Prostate gland (tissue), 2 donors: Measurements from ENCODE around the gene ALS2CL. TPM values are rescaled to one million over a fixed set of nuclear protein-coding genes. Genes with fewer than 3 reads are reported as not detected.

Experiments
- DNase-seq: peaks from one replicate; pipeline ENCODE4 v3.0.0-alpha.2; 2019; ENCODE audit warnings: low spot score
- H3K27ac ChIP-seq, 2 donors: fragments of 200-600 bp; sonication (generic); 2 replicates each; pipeline ENCODE4 v1.5.1; 2017 to 2019
- H3K27me3 ChIP-seq: fragments of 200-600 bp; sonication (generic); replicated peaks from 2 replicates; pipeline ENCODE4 v1.5.1; 2019; ENCODE audit not compliant: insufficient read depth
- H3K36me3 ChIP-seq, 2 donors: fragments of 200-600 bp; sonication (generic); 1 replicate in 1 of 2; 2 replicates in 1 of 2; pipeline versions ENCODE4 v1.5.1 to v1.8.1; 2017 to 2019
- H3K4me1 ChIP-seq: fragments of 200-600 bp; sonication (generic); replicated peaks from 2 replicates; pipeline ENCODE4 v1.5.1; 2019
- H3K4me3 ChIP-seq, 2 donors: fragments of 200-600 bp; sonication (generic); 2 replicates each; pipeline ENCODE4 v1.5.1; 2017 to 2019
- H3K9me3 ChIP-seq: fragments of 200-600 bp; sonication (generic); 2 replicates; pipeline ENCODE4 v1.5.1; 2017
- CTCF ChIP-seq, 4 experiments: fragments of 200-600 bp in 2 of 4; fragments of 450-650 bp in 2 of 4; sonication (generic) in 2 of 4; IDR thresholded peaks; 1 replicate in 3 of 4; 2 replicates in 1 of 4; pipeline ENCODE4 v1.5.1; 2016 to 2019; ENCODE audit warnings: antibody characterized with exemption in 4 of 4, mild to moderate bottlenecking in 2 of 4, moderate library complexity in 2 of 4
- POLR2A ChIP-seq: fragments of 450-650 bp; IDR thresholded peaks from one replicate; pipeline ENCODE4 v1.6.1; 2016; ENCODE audit warnings: antibody characterized with exemption, mild to moderate bottlenecking
- POLR2AphosphoS5 ChIP-seq: sonication (generic); formaldehyde crosslinking; IDR thresholded peaks from one replicate; pipeline ENCODE4 v1.6.1; 2017; ENCODE audit warnings: antibody characterized with exemption
- WGBS: methylation state at CpG from one replicate; pipeline ENCODE4 v1.1.5; 2018; 5-methylcytosine and 5-hydroxymethylcytosine counted together
- intact Hi-C: fragments of 100-400 bp; cut with DNase I; formaldehyde crosslinking; loops from one replicate; pipeline ENCODE4 v1.14.2; 2022
- total RNA-seq, 2 donors: library from RNA; depleted of rRNA; stranded (reverse); fragments of >200 nt; gene quantifications; one replicate each; pipeline ENCODE4 v1.1.0, GENCODE V29; 2016

ALS2CL gene
- total RNA-seq, 2 donors from 2014 or later, result 8.1 to 18.9 TPM

DNA sequence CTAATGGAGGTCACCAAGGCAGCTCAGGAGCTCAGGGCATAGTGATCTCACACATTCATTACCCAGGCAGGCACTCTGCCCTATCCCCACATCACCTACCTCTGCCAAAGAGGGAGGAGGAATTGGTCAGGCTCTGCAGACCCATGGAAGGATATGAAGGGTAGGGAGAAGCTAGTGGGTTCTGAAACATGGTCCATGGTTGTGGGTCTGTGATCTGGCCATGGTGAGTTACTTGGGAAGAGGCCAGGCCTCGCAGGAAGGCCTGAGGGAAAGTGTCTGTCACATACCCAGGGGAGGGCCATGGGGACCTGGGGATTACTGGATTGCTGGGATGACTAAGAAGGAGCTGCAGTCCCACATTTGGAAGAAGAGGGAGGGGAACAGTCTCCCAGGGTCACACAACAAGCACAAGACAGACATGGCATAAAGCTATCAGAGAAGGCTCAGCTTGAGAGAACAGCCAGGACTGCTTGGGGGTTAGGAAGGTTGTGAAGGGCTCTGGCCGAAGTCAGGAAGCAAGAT, 25.6 kb upstream of the ALS2CL start:
- DNase-seq, result no peak
- Histone ChIP-seq H3K4me3 (no peak overlapping the region), H3K9me3 (no peaks in the 10 kb centered on the region), H3K27me3 (no peaks in the 10 kb centered on the region), H3K36me3 (no peaks in the 10 kb centered on the region), H3K4me1 (no peaks in the 10 kb centered on the region), H3K27ac (no peak overlapping the region)
- intact Hi-C loops, result no loop called here
- 85% methylated on average over 2 of the region's 2 CpGs for WGBS
- no peak for TF ChIP-seq CTCF (IDR thresholded peaks at IDR 0.05)
- no peak for TF ChIP-seq POLR2A
- TF ChIP-seq POLR2AphosphoS5, result no peak

GRCh38 chr3:46717447-46718231, 24.2 kb upstream of the ALS2CL start, which contains the start of gene PRSS50:
PRSS50 (minus strand) TSS chr3:46717869; CDS start chr3:46717824, 45 bp downstream.
- no peaks in the 10 kb centered on the region for H3K27me3 ChIP-seq
- TF ChIP-seq POLR2A (no peak), POLR2AphosphoS5 (no peak), CTCF (IDR thresholded peaks at IDR 0.05) (no peak)
- intact Hi-C loops, result no loop called here
- no peaks in the 10 kb centered on the region for H3K9me3 ChIP-seq
- no peaks in the 10 kb centered on the region for H3K4me1 ChIP-seq
- no peaks in the 10 kb centered on the region for H3K36me3 ChIP-seq
- H3K4me3 ChIP-seq, result no peak within 1 kb of the TSS
- H3K27ac ChIP-seq, result no peak within 1 kb of the TSS
- no peak for DNase-seq
- whole genome bisulfite sequencing, result 61% methylated on average over 59 of the region's 61 CpGs

DNA sequence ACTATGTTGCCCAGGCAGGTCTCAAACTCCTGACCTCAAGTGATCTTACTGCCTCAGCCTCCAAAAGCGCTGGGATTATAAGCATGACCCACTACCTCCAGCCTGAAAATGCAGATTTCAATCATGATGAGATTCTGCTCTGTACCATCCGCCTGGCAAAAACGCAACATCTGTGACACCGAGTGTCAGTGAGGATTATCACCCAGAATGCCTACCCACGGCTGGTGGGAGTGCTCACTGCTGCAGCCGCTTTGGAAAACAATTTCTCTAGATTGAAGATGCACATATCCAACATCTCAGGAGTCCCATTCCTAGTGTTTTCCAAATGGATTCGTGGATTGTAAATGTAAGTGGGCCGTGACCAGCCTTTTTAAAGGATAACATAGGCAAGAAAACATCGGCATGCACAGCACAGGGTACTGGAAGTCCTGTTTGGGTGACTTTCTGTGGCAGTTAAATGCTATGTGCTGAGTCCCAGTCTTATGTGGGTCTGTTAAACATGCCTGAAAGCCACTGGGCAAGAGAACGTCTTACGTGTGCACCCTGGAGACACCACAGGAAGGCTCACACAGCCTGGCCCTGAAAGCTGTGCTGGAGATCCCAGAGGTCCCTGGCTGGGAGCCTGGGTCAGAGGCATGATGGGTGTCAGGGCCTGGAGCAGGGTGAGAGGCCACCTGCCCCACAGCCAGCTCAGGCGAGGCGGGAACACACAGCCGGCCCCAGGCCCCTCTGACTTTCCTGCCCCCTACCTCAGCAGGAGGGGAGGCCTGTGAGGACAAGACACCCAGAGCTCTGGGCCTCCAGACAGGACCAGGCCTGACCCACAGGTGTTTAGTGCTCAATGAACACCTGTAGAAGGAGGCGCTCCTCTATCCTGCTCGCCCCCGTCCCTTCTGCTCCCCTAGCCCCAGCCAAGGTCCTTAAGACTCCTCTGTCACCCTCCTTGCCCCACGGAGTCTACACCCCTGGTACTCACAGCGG, 23.3 kb upstream of the ALS2CL start:
- Histone ChIP-seq H3K4me1 (no peaks in the 10 kb centered on the region), H3K9me3 (no peaks in the 10 kb centered on the region), H3K27me3 (no peaks in the 10 kb centered on the region), H3K27ac (no peak overlapping the region), H3K4me3 (no peak overlapping the region), H3K36me3 (no peaks in the 10 kb centered on the region)
- intact Hi-C loops, result no loop called here
- 89% methylated on average over 19 of the region's 19 CpGs for WGBS
- DNase-seq, result no peak
- TF ChIP-seq POLR2AphosphoS5 (no peak), POLR2A (no peak), CTCF (IDR thresholded peaks at IDR 0.05) (no peak)

GRCh38 chr3:46715507-46716175, 22.2 kb upstream of the ALS2CL start:
- H3K4me3 ChIP-seq, result no peak overlapping the region
- no peaks in the 10 kb centered on the region for H3K27me3 ChIP-seq
- WGBS, result 90% methylated on average over 11 of the region's 11 CpGs
- no peak for TF ChIP-seq POLR2A
- TF ChIP-seq POLR2AphosphoS5, result no peak
- TF ChIP-seq CTCF (IDR thresholded peaks at IDR 0.05), result no peak
- no peaks in the 10 kb centered on the region for H3K4me1 ChIP-seq
- DNase-seq, result no peak
- H3K36me3 ChIP-seq, result no peaks in the 10 kb centered on the region
- H3K27ac ChIP-seq, result no peak overlapping the region
- intact Hi-C loops, result no loop called here
- H3K9me3 ChIP-seq, result no peaks in the 10 kb centered on the region
